IMR-90 (cell line): Measurements from ENCODE around the gene HAUS7. TPM values are rescaled to one million over a fixed set of nuclear protein-coding genes. Genes with fewer than 3 reads are reported as not detected.

Source experiments
- ATAC-seq: fragments of 200-7000 bp; cut with Tn5 transposase; 2 replicates; pipeline ENCODE4 v1.9.1; 2020; ENCODE audit warnings: low read depth, mild to moderate bottlenecking, moderate library complexity
- BruUV-seq: library from RNA; stranded (reverse); fragments of 400-500 nt; replicated peaks from 2 replicates; lab custom pipeline; 2021; lab: Mats Ljungman, UMichigan
- CTCF ChIA-PET: fragments of 300-600 bp; formaldehyde crosslinking; extraction: SDS; loops from one replicate; lab custom pipeline; 2021; ENCODE audit warnings: antibody characterized with exemption; lab: Yijun Ruan, JAX
- POLR2A ChIA-PET: fragments of 300-600 bp; sonication (Branson Sonifier 250); formaldehyde crosslinking; loops from one replicate; lab custom pipeline; 2022; ENCODE audit warnings: antibody characterized with exemption; ENCODE audit not compliant: unreplicated experiment; lab: Charles Lee
- DNase-seq: peaks from one replicate; pipeline ENCODE4 v3.0.0; 2013
- H2AFZ ChIP-seq: replicated peaks from 2 replicates; pipeline ENCODE3; 2013; ENCODE audit warnings: low read length, mild to moderate bottlenecking; ENCODE audit not compliant: poor library complexity
- H2AK5ac ChIP-seq: 2 replicates; pipeline ENCODE4 v1.6.1; 2013; ENCODE audit warnings: low read depth, low read length, inconsistent platforms
- H2AK9ac ChIP-seq: replicated peaks from 2 replicates; pipeline ENCODE3; 2013; ENCODE audit warnings: mild to moderate bottlenecking, low read depth, low read length, moderate library complexity; ENCODE audit not compliant: poor library complexity
- H2BK120ac ChIP-seq: 2 replicates; pipeline ENCODE4 v1.6.1; 2013; ENCODE audit warnings: low read depth, low read length, inconsistent platforms
- H2BK15ac ChIP-seq: 3 replicates; pipeline ENCODE4 v1.6.1; 2013; ENCODE audit warnings: low read depth, low read length, inconsistent platforms
- H2BK20ac ChIP-seq: 2 replicates; pipeline ENCODE4 v1.6.1; 2013; ENCODE audit warnings: low read depth, mild to moderate bottlenecking, inconsistent platforms, low read length, moderate library complexity
- H2BK5ac ChIP-seq: 2 replicates; pipeline ENCODE4 v1.6.1; 2013; ENCODE audit warnings: mild to moderate bottlenecking, low read depth, low read length, inconsistent platforms; ENCODE audit not compliant: poor library complexity, severe bottlenecking
- H3K14ac ChIP-seq: replicated peaks from 2 replicates; pipeline ENCODE4 v1.6.1; 2013; ENCODE audit warnings: low read depth, low read length, inconsistent platforms
- H3K18ac ChIP-seq: 2 replicates; pipeline ENCODE4 v1.6.1; 2013; ENCODE audit warnings: low read depth, low read length, control low read depth
- H3K23ac ChIP-seq: 2 replicates; pipeline ENCODE4 v1.6.1; 2013; ENCODE audit warnings: low read depth, low read length, inconsistent platforms
- H3K27ac ChIP-seq: 2 replicates; pipeline ENCODE4 v1.5.1; 2013; ENCODE audit warnings: mild to moderate bottlenecking, control low read depth, low read length; ENCODE audit not compliant: insufficient read depth
- H3K27me3 ChIP-seq: 2 replicates; pipeline ENCODE4 v1.6.1; 2013; ENCODE audit warnings: low read length; ENCODE audit not compliant: control insufficient read depth, insufficient read depth
- H3K36me3 ChIP-seq: 2 replicates; pipeline ENCODE4 v1.6.1; 2013; ENCODE audit warnings: low read length, mixed read lengths; ENCODE audit not compliant: control insufficient read depth, insufficient read depth
- H3K4ac ChIP-seq: 2 replicates; pipeline ENCODE4 v1.6.1; 2013; ENCODE audit warnings: low read depth, low read length, inconsistent platforms
- H3K4me1 ChIP-seq: 2 replicates; pipeline ENCODE4 v1.6.1; 2013; ENCODE audit warnings: low read length, mixed read lengths; ENCODE audit not compliant: control insufficient read depth, insufficient read depth
- H3K4me2 ChIP-seq: 2 replicates; pipeline ENCODE4 v1.6.1; 2013; ENCODE audit warnings: low read depth, mild to moderate bottlenecking, control low read depth, low read length, moderate library complexity
- H3K4me3 ChIP-seq: 2 replicates; pipeline ENCODE4 v1.5.1; 2013; ENCODE audit warnings: low read depth, mild to moderate bottlenecking, control low read depth, low read length, moderate library complexity; ENCODE audit not compliant: insufficient read depth
- H3K56ac ChIP-seq: 2 replicates; pipeline ENCODE4 v1.6.1; 2013; ENCODE audit warnings: low read length, inconsistent platforms; ENCODE audit not compliant: insufficient read depth; ENCODE audit errors: extremely low read depth
- H3K79me1 ChIP-seq, 2 experiments: 2 replicates each; pipeline ENCODE4 v1.6.1; 2013; ENCODE audit warnings: low read length in 2 of 2, inconsistent platforms in 1 of 2, low read depth in 1 of 2
- H3K9ac ChIP-seq: 2 replicates; pipeline ENCODE4 v1.6.1; 2013; ENCODE audit warnings: low read depth, low read length, control low read depth
- H3K9me1 ChIP-seq: 2 replicates; pipeline ENCODE4 v1.6.1; 2013; ENCODE audit warnings: low read length, inconsistent platforms; ENCODE audit not compliant: insufficient read depth
- H3K9me3 ChIP-seq: 2 replicates; pipeline ENCODE4 v1.6.1; 2013; ENCODE audit warnings: low read length; ENCODE audit not compliant: control insufficient read depth, insufficient read depth
- H4K20me1 ChIP-seq: 2 replicates; pipeline ENCODE4 v1.6.1; 2013; ENCODE audit warnings: low read length, inconsistent platforms; ENCODE audit not compliant: insufficient read depth
- H4K5ac ChIP-seq: 2 replicates; pipeline ENCODE4 v1.6.1; 2013; ENCODE audit warnings: mild to moderate bottlenecking, low read depth, low read length, control low read depth
- H4K8ac ChIP-seq, 2 experiments: 2 replicates each; pipeline ENCODE4 v1.6.1; 2013; ENCODE audit warnings: low read depth in 2 of 2, low read length in 2 of 2, control low read depth in 1 of 2, inconsistent platforms in 1 of 2
- H4K91ac ChIP-seq: 2 replicates; pipeline ENCODE4 v1.6.1; 2013; ENCODE audit warnings: low read depth, low read length, inconsistent platforms; ENCODE audit not compliant: insufficient read depth
- BHLHE40 ChIP-seq: fragments of 150-350 bp; IDR thresholded peaks from 2 replicates; pipeline ENCODE4 v1.6.1; 2016; ENCODE audit warnings: mild to moderate bottlenecking, low read depth, low read length
- CEBPB ChIP-seq: IDR thresholded peaks from 2 replicates; pipeline ENCODE4 v1.6.1; 2012; ENCODE audit warnings: low read depth, low read length, improper control_type of control experiment
- FOS ChIP-seq: fragments of 150-350 bp; IDR thresholded peaks from 2 replicates; pipeline ENCODE4 v1.6.1; 2016; ENCODE audit warnings: low read depth, low read length
- POLR2A ChIP-seq: IDR thresholded peaks from 2 replicates; pipeline ENCODE4 v1.6.1; 2012; ENCODE audit warnings: mild to moderate bottlenecking, low read depth, low read length
- RAD21 ChIP-seq: IDR thresholded peaks from 2 replicates; pipeline ENCODE4 v1.6.1; 2012; ENCODE audit warnings: low read length, improper control_type of control experiment
- RCOR1 ChIP-seq: IDR thresholded peaks from 2 replicates; pipeline ENCODE4 v1.6.1; 2012; ENCODE audit warnings: mild to moderate bottlenecking, low read length, improper control_type of control experiment; ENCODE audit not compliant: insufficient replicate concordance
- RFX5 ChIP-seq: IDR thresholded peaks from 2 replicates; pipeline ENCODE4 v1.8.0; 2012; ENCODE audit warnings: low read depth, mild to moderate bottlenecking, low read length, moderate library complexity
- WGBS, 2 experiments: methylation state at CpG; one replicate each; pipeline versions ENCODE4 v1.1.5 to v1.1.7; 2013; ENCODE audit warnings: missing lambda C conversion rate in 2 of 2; ENCODE audit not compliant: insufficient read length in 1 of 2; ENCODE audit errors: extremely low coverage in 2 of 2; 5-methylcytosine and 5-hydroxymethylcytosine counted together
- dilution Hi-C: fragments of 300-500 bp; cut with HindIII; formaldehyde crosslinking; loops from one replicate; pipeline ENCODE4 v1.14.3; 2018; ENCODE audit warnings: low sequenced_read_pairs; ENCODE audit not compliant: unreplicated experiment
- in situ Hi-C: fragments of 300-500 bp; cut with MboI; formaldehyde crosslinking; loops from 3 replicates; pipeline ENCODE4 v1.14.3; 2019; ENCODE audit warnings: low sequenced_read_pairs, inconsistent platforms, mixed read lengths
- intact Hi-C: fragments of 100-400 bp; cut with micrococcal nuclease; formaldehyde crosslinking; loops from 2 replicates; pipeline ENCODE4 v1.10.0; 2022
- polyA plus RNA-seq, 3 experiments: library from polyadenylated mRNA; depleted of rRNA; stranded (reverse); fragments of >200 nt; gene quantifications; 2 replicates each; pipeline ENCODE4 v1.2.3, GENCODE V29; 2012; ENCODE audit warnings: low replicate concordance in 1 of 3
- total RNA-seq: library from RNA; depleted of rRNA; stranded (reverse); fragments of >200 nt; gene quantifications from 2 replicates; pipeline ENCODE4 v1.2.3, GENCODE V29; 2012

HAUS7 gene
- total and polyA plus RNA-seq, 2 of the 4 experiments (the other 2 are of a cell fraction): 10.8 to 25.9 TPM

- Histone ChIP-seq H2BK15ac (no peak within 1 kb of the TSS), H3K23ac (no peak within 1 kb of the TSS), H3K4me3 (no peak within 1 kb of the TSS), H3K36me3 (no peaks in the 10 kb centered on the region), H2AFZ (no peak within 1 kb of the TSS), H2BK120ac (no peak within 1 kb of the TSS), H3K4me1 (no peaks in the 10 kb centered on the region), H4K20me1 (no peaks in the 10 kb centered on the region; the same call in 1 of the 2 replicates), H3K27me3 (peaks cover 2% of the 10 kb centered on the region; the same call in 1 of the 2 replicates), H3K14ac (no peak within 1 kb of the TSS), H3K4ac (no peak within 1 kb of the TSS), H3K9me3 (peaks cover 3% of the 10 kb centered on the region; the same call in 1 of the 2 replicates), H3K56ac (no peak within 1 kb of the TSS), H3K9ac (no peak within 1 kb of the TSS), H3K4me2 (no peak within 1 kb of the TSS), H4K8ac (no peak within 1 kb of the TSS), H2AK5ac (no peak within 1 kb of the TSS), H3K27ac (no peak within 1 kb of the TSS), H3K9me1 (no peaks in the 10 kb centered on the region), H2AK9ac (no peak within 1 kb of the TSS), H3K79me1 (no peaks in the 10 kb centered on the region), H2BK20ac (no peak within 1 kb of the TSS), H2BK5ac (no peak within 1 kb of the TSS), H3K18ac (no peak within 1 kb of the TSS), H4K5ac (no peak within 1 kb of the TSS), H4K91ac (no peak within 1 kb of the TSS)
- WGBS, 2 experiments: 79% methylated on average over 13 of the region's 30 CpGs; no CpG with 5 or more reads in 1 of the 2 experiments
- TF ChIP-seq RCOR1 (no peak), CEBPB (no peak), RFX5 (no peak), POLR2A (no peak), BHLHE40 (no peak), FOS (no peak), RAD21 (no peak)
- DNase-seq (no peak), ATAC-seq (no peak)
- CTCF ChIA-PET: no interaction called here
- BruUV-seq: no TSS peak
- dilution Hi-C loops (no loop called here), intact Hi-C loops (no loop called here), in situ Hi-C loops (no loop called here)
- POLR2A ChIA-PET: interaction anchor here (0.7 kb wide), 1 partner anchor 923 kb away, joined by 3 read pairs; no protein-coding TSS in a partner anchor
Measured at GRCh38 chrX:153445856-153446635, 24.3 kb downstream of the HAUS7 start, which contains the start of gene TREX2. TSS of gene TREX2 (minus strand) at chrX:153446056. CDS start at chrX:153445430, 626 bp downstream.
